G401 (cell line): ENCODE measurements around the gene DLGAP5. TPM values are rescaled to one million over a fixed set of nuclear protein-coding genes. Genes with fewer than 3 reads are reported as not detected.

Source experiments
- total RNA-seq: library from RNA; depleted of rRNA; stranded (reverse); fragments of >200 nt; shearing (Covaris generic); gene quantifications from 2 replicates; pipeline ENCODE4 v1.2.3, GENCODE V29; 2014; rRNA removed

Gene DLGAP5
- total RNA-seq, 1 experiment from 2014 or later = 109 TPM

Other genes starting within 250 kb of the DLGAP5 start
- 14.8 and 20.7 TPM in 2 replicates for gene WDHD1, start 164.5 kb downstream of the DLGAP5 start, total RNA-seq
- gene SOCS4, start 164.3 kb downstream of the DLGAP5 start, total RNA-seq = 8.0 and 12.8 TPM in 2 replicates
- gene MAPK1IP1L, start 139.9 kb downstream of the DLGAP5 start, total RNA-seq = 17.6 and 33.1 TPM in 2 replicates
- 207 and 236 TPM in 2 replicates for gene LGALS3, start 62.3 kb downstream of the DLGAP5 start, total RNA-seq
- gene FBXO34, start 79.8 kb upstream of the DLGAP5 start, total RNA-seq = 23.0 and 29.7 TPM in 2 replicates
- gene ATG14, start 220.2 kb upstream of the DLGAP5 start, total RNA-seq = 8.7 and 9.1 TPM in 2 replicates
- gene TBPL2, start 249.0 kb upstream of the DLGAP5 start, total RNA-seq = not detected in 2 replicates